HG02852 (cell line): Measurements from ENCODE around the gene OVCA2.
A peak's percentile ranks its signal among the peaks of the same experiment; 100 is the strongest.

Experiments
- ATAC-seq: cut with Tn5 transposase; IDR thresholded peaks from one replicate; pipeline ENCODE4 v1.9.1; 2021; ENCODE audit warnings: mild to moderate bottlenecking, moderate library complexity; ENCODE audit not compliant: unreplicated experiment

Gene OVCA2

GRCh38 chr17:2082003-2082781, 40.4 kb downstream of the OVCA2 start:
- no peak for ATAC-seq

GRCh38 chr17:2083613-2084035, 41.8 kb downstream of the OVCA2 start:
- no peak for ATAC-seq

- ATAC-seq, result no peak
Observed at GRCh38 chr17:2084036-2084765, 42.4 kb downstream of the OVCA2 start.

GRCh38 chr17:2084766-2085647, 43.2 kb downstream of the OVCA2 start:
- ATAC-seq, result no peak

GRCh38 chr17:2085648-2085949, 43.8 kb downstream of the OVCA2 start:
- no peak for ATAC-seq

GRCh38 chr17:2086306-2086705, 44.5 kb downstream of the OVCA2 start:
- no peak for ATAC-seq

- ATAC-seq, result peak; percentile 42
Observed at GRCh38 chr17:2087597-2088211, 45.9 kb downstream of the OVCA2 start.

GRCh38 chr17:2089021-2089422, 47.2 kb downstream of the OVCA2 start:
- peak; percentile 23 for ATAC-seq

GRCh38 chr17:2090210-2090641, 48.4 kb downstream of the OVCA2 start:
- ATAC-seq, result no peak

GRCh38 chr17:2090804-2091534, 49.1 kb downstream of the OVCA2 start:
- ATAC-seq, result no peak

GRCh38 chr17:2092253-2092652, 50.4 kb downstream of the OVCA2 start:
- no peak for ATAC-seq
